Fibroblast of skin of right biceps (primary cell): ENCODE results near the gene TCEANC.

Source experiments
- DNase-seq: peaks from one replicate; pipeline ENCODE4 v3.0.0-alpha.2; 2013

The TCEANC gene

GRCh38 chrX:13693341-13693961 lies 40.5 kb downstream of the TCEANC start:
- peak; percentile 10 for DNase-seq

- peak; percentile 12 for DNase-seq
Observed at GRCh38 chrX:13694359-13694758, 41.4 kb downstream of the TCEANC start.

- DNase-seq, result no peak
Observed at GRCh38 chrX:13694983-13695382, 42.0 kb downstream of the TCEANC start.

GRCh38 chrX:13695601-13696115 lies 42.7 kb downstream of the TCEANC start:
- DNase-seq, result no peak

- no peak for DNase-seq
Observed at GRCh38 chrX:13697455-13697854, 44.5 kb downstream of the TCEANC start.

GRCh38 chrX:13697976-13698375 lies 45.0 kb downstream of the TCEANC start:
- no peak for DNase-seq

- no peak for DNase-seq
Observed at GRCh38 chrX:13698432-13698831, 45.5 kb downstream of the TCEANC start.

- DNase-seq, result peak; percentile 10
Observed at GRCh38 chrX:13699183-13699826, 46.4 kb downstream of the TCEANC start.

- peak; percentile 15 for DNase-seq
Observed at GRCh38 chrX:13700380-13700779, 47.4 kb downstream of the TCEANC start.

GRCh38 chrX:13702111-13702789 lies 49.3 kb downstream of the TCEANC start:
- DNase-seq, result no peak

- DNase-seq, result no peak
Observed at GRCh38 chrX:13703135-13703534, 50.2 kb downstream of the TCEANC start.

- no peak for DNase-seq
Observed at GRCh38 chrX:13703589-13703988, 50.6 kb downstream of the TCEANC start.

- DNase-seq, result no peak
Observed at GRCh38 chrX:13711141-13711540, 58.2 kb downstream of the TCEANC start.
